NCI-H2029 treated with DMSO at 0.1 percent for 48 hours (cell line): ENCODE results near the gene PSMD11.
"Not testable (repeated sequence)": the region's sequence is repeated elsewhere in the genome, so short reads cannot be mapped to it uniquely, and the experiment has no call there.

Source experiments
- DNase-seq: peaks from one replicate; lab custom pipeline; 2025; lab: John Stamatoyannopoulos, UW

Gene PSMD11

DNA sequence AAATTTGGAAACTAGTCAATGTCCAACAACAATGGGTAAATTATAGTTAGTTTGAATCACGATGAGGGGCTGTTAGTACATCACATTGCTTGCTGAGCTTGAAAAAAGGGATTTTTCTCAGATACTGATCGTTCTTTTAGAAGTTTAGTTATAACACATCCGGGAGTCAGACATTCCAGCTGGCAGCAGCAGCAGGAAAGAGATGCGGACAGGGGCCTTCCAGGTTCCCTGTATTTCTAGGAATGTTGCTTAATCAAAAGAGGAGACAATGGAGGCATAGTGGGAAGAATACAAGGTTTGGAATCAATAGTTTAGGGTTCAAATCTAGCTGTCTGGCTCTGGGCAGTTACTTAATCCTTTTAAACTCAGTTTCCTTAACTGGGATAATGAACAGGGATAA, 70.3 kb downstream of the PSMD11 start:
- no peak for DNase-seq

DNA sequence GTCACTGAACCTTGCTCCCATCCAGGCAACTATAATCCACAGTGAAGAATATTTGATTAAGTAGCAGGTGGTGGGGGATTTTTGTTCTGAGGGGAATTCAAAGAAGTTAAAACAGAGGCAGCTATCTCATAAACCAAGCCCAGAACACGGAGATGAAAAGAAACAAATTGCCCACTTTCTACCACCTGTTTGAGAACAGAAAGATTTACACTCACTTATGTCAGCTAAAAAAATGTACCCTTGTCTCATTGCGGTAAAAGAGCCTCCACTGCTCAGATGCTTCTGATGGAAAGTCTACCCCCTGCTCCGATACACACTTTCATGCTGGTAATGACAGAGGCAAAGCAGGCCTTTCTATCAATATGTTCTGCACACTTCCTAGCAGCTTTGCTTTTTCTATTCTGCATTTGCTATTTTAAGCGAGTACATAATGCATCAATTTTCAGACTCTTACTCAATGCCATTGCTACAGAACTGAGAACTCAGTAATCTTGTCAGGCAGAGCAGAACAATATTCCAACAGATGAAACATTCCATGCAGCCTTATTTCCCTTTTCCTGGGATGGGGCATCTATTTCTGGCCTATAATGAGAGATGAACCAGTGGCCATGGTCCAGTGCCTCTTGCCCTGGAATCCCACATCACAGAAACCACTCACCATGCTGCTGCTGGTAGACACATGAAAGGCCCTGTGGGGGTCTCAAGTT, 71.5 kb downstream of the PSMD11 start:
- DNase-seq = no peak

DNA sequence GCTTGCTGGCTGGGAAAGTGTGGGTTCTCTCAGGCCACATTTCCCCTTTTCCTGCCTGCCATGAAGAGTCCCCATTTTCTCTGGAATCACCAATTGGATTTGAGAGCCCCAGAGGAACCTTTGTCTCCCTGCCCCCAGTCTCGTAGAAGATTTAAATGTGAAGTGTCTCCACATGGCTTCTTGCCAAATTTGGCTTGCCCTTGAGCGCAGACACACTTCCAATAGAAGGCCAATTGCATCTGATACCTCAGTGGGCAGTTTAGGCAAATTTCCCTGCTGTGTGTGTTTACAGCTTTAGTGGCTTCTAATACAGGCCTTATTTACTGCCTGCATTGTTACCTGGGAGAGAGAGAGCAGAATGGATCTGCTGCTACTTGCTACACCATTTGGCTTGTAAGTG, 72.1 kb downstream of the PSMD11 start:
- DNase-seq = no peak

DNA sequence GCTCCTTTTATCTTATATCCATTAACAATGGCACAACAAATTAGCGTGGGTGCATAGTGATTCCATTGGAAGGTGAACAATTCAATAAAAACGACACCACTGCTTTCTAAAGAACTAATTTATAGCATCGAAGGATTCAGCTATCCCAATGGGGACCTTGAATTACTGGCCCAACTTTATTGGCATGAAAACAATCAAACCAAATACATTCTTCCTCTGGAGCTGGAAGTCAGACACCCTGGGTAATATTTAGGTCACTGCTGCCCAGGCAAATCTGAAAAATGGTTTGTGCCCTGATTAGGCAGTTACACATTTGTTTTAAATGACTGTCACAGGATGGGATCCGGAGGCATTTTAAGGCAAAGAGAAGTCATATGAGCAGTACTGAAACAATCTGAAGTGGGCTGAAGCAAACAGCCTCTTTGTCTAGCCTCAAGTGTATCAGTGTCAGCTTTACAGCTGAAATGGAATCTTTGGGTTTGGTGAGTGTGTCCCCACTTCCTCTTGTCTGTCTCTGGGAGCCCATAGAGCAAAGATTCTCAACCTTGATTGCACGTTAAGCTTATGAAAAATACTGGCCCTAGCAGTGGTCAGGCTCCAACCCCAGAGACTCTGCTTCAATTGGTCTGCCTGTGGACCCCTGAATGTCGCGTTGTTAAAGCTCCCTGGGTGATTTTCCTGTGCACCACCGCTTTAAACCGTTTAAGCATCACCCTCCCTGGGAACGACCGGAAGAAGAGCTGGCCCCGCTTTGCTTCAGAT, 72.8 kb downstream of the PSMD11 start:
- DNase-seq = peak; percentile 27

DNA sequence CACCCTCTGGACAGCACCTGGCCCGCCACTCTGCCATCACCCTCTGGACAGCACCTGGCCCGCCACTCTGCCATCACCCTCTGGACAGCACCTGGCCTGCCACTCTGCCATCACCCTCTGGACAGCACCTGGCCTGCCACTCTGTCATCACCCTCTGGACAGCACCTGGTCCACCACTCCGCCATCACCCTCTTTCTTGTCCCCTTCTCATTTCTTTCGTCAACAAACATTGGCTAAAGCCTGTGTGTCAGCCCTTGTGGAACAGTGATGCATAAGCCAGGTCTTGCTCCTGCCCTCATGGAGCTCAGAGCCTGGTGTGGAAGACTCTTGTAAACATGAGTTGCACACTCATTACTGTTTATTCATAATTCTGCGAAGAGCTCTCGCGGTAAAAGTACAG, 73.7 kb downstream of the PSMD11 start:
- no peak for DNase-seq

DNA sequence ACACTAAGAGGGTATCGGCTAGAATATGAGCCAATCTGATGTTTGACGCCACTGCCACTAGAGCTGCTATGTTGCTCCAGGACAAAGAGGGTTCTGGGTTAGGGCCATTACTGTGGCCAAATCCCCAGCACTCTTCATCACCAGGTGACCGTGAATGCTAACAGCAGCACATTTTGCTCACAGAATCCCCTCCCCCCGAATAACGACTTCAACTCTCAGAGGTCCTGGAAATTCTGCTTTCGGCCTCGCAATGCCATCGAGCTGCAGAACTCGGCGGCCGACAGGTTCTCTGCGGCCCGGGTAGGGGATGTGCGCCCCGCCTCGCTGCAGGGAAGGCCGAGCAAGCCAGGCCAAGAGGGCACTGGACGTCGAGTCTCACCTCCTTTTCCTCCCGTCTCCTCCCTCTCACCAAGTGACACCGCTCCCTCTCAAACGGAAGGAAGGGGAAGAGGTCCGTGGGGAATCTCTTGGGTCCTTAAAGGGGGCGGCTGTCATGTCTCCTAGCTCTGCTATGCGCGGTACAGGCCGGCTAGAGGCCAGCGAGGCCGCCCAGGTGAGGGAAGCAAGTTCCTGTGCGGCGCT, 74.4 kb downstream of the PSMD11 start:
- no peak for DNase-seq

DNA sequence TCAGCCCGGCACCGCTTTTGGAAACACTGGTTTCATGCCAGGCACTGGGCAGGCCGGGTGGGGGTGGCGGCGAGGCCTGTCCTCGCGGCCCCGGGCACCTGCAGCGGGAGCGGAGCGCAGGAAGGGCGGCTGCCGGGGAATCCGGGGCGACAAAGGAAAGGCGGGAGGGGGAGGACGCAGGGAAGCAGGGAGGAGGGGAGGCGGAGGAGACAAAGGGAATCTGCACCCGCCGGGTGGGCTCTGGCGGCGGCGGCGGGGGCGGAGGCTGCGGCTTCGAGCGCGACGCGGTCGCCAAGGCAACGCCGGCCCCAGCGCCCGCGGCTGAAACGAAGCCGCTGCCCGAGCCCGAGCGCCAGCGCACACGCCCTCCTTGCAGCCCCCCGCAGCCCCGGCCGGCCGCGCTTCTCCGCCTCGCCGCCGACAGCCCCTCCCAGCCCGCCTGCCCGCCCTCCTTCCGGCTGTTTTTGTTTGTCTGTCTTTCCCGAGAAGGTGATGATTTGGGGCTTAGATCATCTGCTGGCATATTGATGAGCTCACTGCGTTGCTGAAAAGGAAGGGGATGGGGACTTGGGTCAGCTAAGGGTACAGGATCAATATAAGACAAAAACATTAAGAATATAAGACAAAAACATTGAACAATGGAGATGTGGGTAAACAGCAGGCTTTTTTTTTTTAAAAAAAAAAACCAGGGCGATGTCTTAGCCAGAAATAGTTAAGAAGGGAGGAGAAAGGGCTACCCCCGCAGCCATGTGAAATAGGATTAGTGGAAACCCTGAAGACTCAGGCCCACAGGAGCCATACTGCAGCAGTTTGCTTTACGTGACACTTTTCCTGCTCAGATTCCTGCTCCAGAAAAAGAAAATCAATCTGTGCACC, 75.2 kb downstream of the PSMD11 start:
- DNase-seq = peak; percentile 36

DNA sequence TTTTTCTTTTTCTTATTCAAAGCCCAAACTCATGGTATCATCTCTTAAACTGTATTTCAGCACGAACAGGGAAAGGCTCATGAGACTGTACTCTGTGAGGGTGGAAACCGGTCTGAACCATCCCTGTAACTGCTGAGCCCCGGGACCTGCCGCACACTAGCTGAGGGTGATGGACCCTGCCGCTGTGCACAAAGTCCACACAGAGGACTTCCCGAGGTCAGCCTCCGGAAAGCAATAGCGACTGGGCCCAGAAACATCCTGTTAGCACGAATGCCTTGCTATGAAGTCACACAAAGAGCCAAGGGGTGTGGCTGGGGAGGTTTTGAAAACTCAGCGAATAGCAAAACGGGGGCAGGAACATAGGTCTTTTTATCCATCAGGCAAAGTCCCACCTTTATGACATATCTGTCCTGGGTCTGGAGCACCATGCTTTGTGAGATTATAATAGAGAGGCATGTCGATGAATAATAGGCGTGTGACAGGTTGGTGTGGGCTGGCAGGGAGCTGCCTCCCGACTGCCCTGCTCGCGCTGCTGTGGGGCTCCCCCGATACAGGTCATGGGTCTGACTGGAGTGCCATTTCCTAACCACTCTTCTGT, 75.9 kb downstream of the PSMD11 start:
- no peak for DNase-seq

DNA sequence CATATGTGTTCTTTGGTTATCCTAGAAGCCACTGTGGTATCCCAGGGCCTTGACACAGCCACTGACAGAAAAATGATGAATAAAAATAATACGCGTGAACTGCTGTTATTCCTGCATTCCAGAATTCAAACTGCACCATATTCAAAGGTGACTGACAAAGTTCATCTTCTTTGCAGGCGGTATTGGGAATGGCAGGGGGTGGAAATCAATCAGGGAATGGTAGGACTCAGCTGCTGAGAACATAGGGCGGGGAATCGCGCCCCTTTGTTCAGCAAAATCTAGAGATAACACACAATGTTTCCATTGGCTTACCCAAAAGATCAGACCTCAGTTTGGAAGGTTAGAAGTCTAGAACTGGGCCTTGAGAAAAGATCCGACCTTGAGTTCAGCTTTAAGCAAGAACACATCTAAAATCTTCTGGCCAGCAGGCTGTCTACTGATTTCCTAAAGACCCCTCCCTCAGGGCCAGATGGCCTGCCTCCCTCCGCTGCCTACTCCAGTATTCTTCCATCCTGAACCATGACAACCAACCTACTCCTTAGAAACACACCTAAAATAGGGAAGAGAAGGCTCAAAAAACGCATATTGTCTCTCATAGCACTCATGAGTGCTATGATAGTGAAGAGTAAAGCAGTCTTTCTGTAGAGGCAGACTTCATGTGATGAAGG, 76.6 kb downstream of the PSMD11 start:
- no peak for DNase-seq

DNA sequence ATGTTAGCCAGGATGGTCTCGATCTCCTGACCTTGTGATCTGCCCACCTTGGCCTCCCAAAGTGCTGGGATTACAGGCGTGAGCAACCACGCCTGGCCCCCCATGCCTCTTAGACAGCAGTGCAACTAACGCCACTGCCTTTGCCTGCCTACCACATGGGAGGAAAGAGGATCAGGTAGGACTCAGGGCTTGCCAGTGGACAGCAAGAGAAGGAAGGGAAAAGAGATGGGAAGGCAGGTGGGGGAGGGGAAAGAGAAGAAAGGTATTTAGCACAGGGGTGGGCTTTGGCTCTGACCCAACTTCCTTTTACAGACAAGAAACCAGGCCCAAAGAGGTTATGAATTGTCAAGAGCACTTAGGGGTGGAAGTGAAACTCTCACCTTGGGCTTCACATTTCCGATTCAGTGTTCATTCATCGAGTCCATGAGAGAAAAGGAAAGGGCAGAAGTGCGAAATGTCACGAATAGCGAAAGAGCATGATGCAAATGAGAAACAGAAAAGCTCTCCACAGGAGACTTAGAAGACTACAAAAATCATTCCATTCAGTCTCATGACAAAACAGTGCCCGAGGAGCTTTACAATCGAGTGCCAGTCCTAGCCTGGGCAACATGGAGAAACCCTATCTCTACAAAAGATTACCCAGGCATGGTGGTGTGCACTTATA, 78.8 kb downstream of the PSMD11 start:
- no peak for DNase-seq

DNA sequence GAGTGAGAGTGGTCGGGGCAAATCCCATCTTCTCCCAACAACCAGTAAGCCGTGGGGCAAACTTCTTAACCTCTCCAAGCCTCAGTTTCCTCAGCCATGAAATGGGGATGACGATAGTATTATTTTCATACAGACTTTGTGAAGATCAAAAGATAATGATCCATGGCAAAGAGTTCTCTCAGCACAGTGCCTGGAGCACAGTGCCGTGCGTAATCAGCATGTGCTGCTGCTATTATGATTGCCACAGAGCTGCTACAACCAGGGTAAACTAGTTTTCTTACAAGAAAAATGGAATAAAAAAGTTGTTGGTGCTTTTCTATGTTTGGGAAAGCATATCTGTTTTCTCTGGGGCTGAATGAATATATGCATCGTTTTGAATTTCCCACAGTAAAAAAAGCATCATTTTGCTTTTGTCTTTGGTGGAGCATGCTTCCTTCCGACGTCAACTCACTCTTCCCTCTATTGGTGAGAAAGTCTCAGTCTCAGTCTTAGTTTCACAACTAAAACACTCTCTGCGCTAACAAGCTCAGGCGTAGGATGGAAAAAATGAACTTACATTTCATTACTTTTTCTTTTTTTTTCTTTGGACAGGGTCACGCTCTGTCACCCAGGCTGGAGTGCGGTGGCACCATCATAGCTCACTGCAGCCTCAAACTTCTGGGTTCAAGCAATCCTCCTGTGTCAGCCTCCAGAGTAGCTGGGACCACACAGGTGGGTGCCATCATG, 79.7 kb downstream of the PSMD11 start:
- no peak for DNase-seq

DNA sequence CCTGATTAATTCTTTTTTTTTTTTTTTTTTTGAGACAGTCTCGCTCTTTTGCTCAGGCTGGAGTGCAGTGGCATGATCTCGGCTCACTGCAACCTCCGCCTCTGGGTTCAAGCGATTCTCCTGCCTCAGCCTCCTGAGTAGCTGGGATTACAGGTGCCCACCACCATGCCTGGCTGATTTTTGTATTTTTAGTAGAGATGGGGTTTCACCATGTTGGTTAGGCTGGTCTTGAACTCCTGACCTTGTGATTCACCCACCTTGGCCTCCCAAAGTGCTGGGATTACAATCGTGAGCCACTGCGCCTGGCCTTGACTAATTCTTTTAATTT, 80.2 kb downstream of the PSMD11 start:
- not testable (repeated sequence) for DNase-seq

GRCh38 chr17:32525122-32525521, 80.8 kb downstream of the PSMD11 start:
- no peak for DNase-seq

DNA sequence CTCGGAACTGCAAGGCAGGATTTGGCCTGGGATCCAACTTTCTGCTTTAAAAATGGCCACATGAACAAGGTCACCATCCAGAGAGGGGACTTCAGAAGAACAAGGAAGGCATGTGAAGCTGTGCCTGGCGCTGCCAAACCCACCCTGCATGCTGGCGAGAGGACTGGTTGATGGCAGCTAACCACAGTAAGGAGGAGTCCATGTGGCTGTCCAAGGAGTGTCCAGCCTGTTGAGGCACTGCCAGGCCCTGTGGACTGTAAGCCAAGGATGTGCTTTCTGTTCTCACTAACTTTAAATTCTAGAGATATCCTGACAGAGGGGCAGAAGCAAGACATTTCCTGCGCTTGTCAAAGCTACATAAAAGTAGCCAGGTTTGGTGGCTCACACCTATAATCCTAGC, 82.8 kb downstream of the PSMD11 start:
- no peak for DNase-seq

DNA sequence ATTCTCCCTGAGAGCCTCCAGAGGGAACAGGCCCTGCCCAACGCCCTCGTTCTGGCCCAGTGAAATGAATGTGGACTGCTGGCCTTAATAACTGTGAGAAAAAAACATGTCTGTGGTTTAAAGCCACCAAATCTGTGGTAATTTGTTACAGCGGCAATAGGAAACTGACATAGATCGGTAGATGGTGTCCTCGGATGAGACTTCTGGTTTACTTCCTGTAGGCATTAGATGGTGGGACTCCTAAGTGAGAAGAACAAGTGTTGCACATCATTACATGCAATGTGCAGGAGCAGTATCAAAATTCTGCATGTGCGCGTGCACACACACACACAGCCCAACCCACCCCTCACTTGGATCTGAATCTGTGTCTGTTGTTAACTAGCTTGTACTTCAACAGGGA, 84.5 kb downstream of the PSMD11 start:
- no peak for DNase-seq

DNA sequence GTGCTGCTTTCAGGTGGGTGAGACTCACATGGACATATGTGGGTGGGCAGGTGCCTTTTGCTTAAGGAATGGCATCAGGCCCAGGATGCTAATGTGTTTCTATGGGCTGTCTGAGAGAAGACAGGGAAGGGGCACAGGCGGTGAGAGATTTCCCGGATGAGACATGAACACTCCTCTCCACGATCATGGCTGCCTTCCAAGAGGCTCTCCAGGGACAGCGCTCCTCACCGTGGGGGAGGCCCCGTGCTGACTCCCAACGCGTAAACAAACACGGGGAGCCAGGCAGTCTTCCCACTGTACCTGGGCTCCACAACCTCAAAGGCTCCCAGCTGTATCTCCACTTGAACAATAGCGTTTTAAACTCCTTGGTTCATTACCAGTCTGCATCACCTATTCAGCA, 85.3 kb downstream of the PSMD11 start:
- DNase-seq = peak; percentile 67
